GM18498 (cell line): ENCODE results near the gene KLK6.

Source experiments
- ATAC-seq: cut with Tn5 transposase; IDR thresholded peaks from one replicate; pipeline ENCODE4 v1.9.1; 2021; ENCODE audit warnings: mild to moderate bottlenecking, moderate library complexity; ENCODE audit not compliant: unreplicated experiment

The KLK6 gene

GRCh38 chr19:50959731-50960500 is 9.5 kb downstream of the KLK6 start:
- ATAC-seq = no peak

GRCh38 chr19:50957587-50957986 is 11.8 kb downstream of the KLK6 start:
- ATAC-seq = no peak

- no peak for ATAC-seq
Measured at GRCh38 chr19:50952910-50953309, 16.5 kb downstream of the KLK6 start, which contains the start of gene KLK5. KLK5 (minus strand) TSS chr19:50953038; CDS start chr19:50952657, 381 bp downstream.

- ATAC-seq = no peak
Measured at GRCh38 chr19:50949861-50950260, 19.5 kb downstream of the KLK6 start.

- no peak for ATAC-seq
Measured at GRCh38 chr19:50947123-50947522, 22.3 kb downstream of the KLK6 start.

GRCh38 chr19:50944795-50945194 is 24.6 kb downstream of the KLK6 start:
- ATAC-seq = no peak

GRCh38 chr19:50943074-50943828 is 26.1 kb downstream of the KLK6 start:
- ATAC-seq = no peak

- no peak for ATAC-seq
Measured at GRCh38 chr19:50939596-50939995, 29.8 kb downstream of the KLK6 start.

- ATAC-seq = no peak
Measured at GRCh38 chr19:50933640-50934039, 35.8 kb downstream of the KLK6 start.

GRCh38 chr19:50932690-50933083 is 36.7 kb downstream of the KLK6 start:
- no peak for ATAC-seq

- no peak for ATAC-seq
Measured at GRCh38 chr19:50932018-50932689, 37.2 kb downstream of the KLK6 start.

- ATAC-seq = no peak
Measured at GRCh38 chr19:50931023-50931422, 38.4 kb downstream of the KLK6 start.

GRCh38 chr19:50928831-50929230 is 40.6 kb downstream of the KLK6 start:
- no peak for ATAC-seq

- ATAC-seq = no peak
Measured at GRCh38 chr19:50926144-50926543, 43.2 kb downstream of the KLK6 start.

GRCh38 chr19:50925734-50926133 is 43.7 kb downstream of the KLK6 start:
- no peak for ATAC-seq

- no peak for ATAC-seq
Measured at GRCh38 chr19:50924586-50924985, 44.8 kb downstream of the KLK6 start.

- peak; percentile 65 for ATAC-seq
Measured at GRCh38 chr19:50922317-50922853, 47.0 kb downstream of the KLK6 start.

GRCh38 chr19:50921426-50922316 is 47.7 kb downstream of the KLK6 start:
- peak; percentile 8 for ATAC-seq

GRCh38 chr19:50916069-50916468 is 53.3 kb downstream of the KLK6 start:
- no peak for ATAC-seq
